Measurements from ENCODE around the gene C8B. TPM values are rescaled to one million over a fixed set of nuclear protein-coding genes. Genes with fewer than 3 reads are reported as not detected.

C8B gene
- total and polyA plus RNA-seq, 2 experiments from 2014 or later: not detected

- TF ChIP-seq ZNF462 (CRISPR knock-in tag; IDR thresholded peaks at IDR 0.05): no peak
- TF ChIP-seq ETS1 (IDR thresholded peaks at IDR 0.05): no peak
Observed at GRCh38 chr1:56894014-56894413, 71.8 kb downstream of the C8B start (continued).

- Histone ChIP-seq H2AFZ (no peak overlapping the region), H3F3A (replicated peaks; ENCODE audit: low read depth) (no peaks in the 10 kb centered on the region), H3K4me1 (ENCODE audit: insufficient read depth) (no peaks in the 10 kb centered on the region), H3K36me3 (ENCODE audit: insufficient read depth) (no peaks in the 10 kb centered on the region), H3K27ac (ENCODE audit: low read depth) (no peak overlapping the region), H3K4me3 (no peak overlapping the region), H3K4me2 (no peak overlapping the region), H4K20me1 (replicated peaks; ENCODE audit: insufficient read depth) (no peaks in the 10 kb centered on the region), H3K79me2 (replicated peaks; ENCODE audit: insufficient read depth) (no peaks in the 10 kb centered on the region), H3K27me3 (ENCODE audit: insufficient read depth) (no peaks in the 10 kb centered on the region), H3K9me2 (ENCODE audit: insufficient read depth) (no peaks in the 10 kb centered on the region)
- ATAC-seq (no peak), DNase-seq (ENCODE audit: low spot score) (no peak)
- Mint-ChIP-seq H3K27me3 (ENCODE audit: insufficient read depth, low read depth, poor library complexity) (no peaks in the 10 kb centered on the region), H3K9me3 (no peaks in the 10 kb centered on the region), H3K4me1 (no peaks in the 10 kb centered on the region), H3K4me3 (no peak overlapping the region), H3K27ac (no peak overlapping the region), H3K36me3 (ENCODE audit: low read depth) (no peaks in the 10 kb centered on the region)
- TF ChIP-seq POLR2AphosphoS5 (IDR thresholded peaks at IDR 0.05; ENCODE audit: low read depth) (no peak), EZH2phosphoT487 (IDR thresholded peaks at IDR 0.05; ENCODE audit: unreplicated experiment) (no peak), JUNB (IDR thresholded peaks at IDR 0.05; ENCODE audit: unreplicated experiment) (no peak), NANOG (IDR thresholded peaks at IDR 0.05; ENCODE audit: borderline replicate concordance) (no peak), ZNF331 (CRISPR knock-in tag; IDR thresholded peaks at IDR 0.05; ENCODE audit: low read depth) (no peak), EZH2 (IDR thresholded peaks at IDR 0.05; ENCODE audit: low read depth, unreplicated experiment) (no peak), CREB1 (CRISPR knock-in tag; IDR thresholded peaks at IDR 0.05; ENCODE audit: low read depth) (no peak), ETS1 (IDR thresholded peaks at IDR 0.05) (no peak), STAT1 (IDR thresholded peaks at IDR 0.05; ENCODE audit: unreplicated experiment) (no peak), CTCF (conservative IDR thresholded peaks at IDR 0.05; ENCODE audit: low read depth in 2 of 2) (no peak), REST (IDR thresholded peaks at IDR 0.05; ENCODE audit: unreplicated experiment) (no peak)
Observed at GRCh38 chr1:56890229-56890628, 75.6 kb downstream of the C8B start.

All from GM23338 (cell line).